GM21515 (cell line): Measurements from ENCODE around the gene CPB1.
"Not testable (repeated sequence)": the region's sequence is repeated elsewhere in the genome, so short reads cannot be mapped to it uniquely, and the experiment has no call there.

Source experiments
- ATAC-seq: cut with Tn5 transposase; IDR thresholded peaks from one replicate; pipeline ENCODE4 v1.9.1; 2021; ENCODE audit not compliant: unreplicated experiment

CPB1 gene

DNA sequence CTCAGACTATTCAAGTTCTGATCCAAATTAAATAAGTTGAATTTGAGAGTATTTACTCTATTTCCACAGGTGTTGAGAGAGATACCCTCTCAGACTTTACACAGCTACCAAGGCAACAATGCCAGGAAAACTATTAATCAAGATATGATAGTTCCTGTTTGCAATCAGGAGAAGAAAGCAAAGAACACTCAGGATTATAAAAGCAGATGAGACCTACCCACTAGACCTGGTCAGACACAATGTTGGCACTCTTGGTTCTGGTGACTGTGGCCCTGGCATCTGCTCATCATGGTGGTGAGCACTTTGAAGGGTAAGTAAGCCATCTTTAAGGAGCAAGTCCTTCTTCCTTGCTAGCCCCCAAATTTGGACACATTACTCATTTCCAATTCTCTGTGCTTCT lies at the start of gene CPB1:
Gene CPB1 (plus strand): TSS at position 227 of the 400 bp plus-strand sequence. CDS start 13 bp downstream, at position 240.
- no peak for ATAC-seq

DNA sequence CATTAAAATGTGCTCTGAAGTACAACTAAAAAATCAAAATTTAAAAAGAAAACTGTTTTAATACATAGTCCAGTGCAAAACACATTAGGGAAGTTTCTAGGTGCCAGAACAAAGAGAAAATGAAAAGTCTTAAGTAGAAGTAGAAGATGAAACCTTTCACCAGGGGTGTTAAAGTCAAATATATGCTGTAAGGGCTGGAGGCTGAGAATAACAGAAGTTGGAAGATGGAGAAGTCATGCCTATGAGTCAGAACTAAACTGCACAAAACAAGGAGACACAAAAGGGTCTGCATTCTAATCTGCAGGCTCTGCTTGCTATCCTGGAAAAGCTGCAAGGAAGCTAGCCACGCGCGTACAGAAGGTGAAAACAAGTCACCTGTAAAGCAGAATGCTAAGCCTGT lies 48.7 kb upstream of the CPB1 start:
- no peak for ATAC-seq

DNA sequence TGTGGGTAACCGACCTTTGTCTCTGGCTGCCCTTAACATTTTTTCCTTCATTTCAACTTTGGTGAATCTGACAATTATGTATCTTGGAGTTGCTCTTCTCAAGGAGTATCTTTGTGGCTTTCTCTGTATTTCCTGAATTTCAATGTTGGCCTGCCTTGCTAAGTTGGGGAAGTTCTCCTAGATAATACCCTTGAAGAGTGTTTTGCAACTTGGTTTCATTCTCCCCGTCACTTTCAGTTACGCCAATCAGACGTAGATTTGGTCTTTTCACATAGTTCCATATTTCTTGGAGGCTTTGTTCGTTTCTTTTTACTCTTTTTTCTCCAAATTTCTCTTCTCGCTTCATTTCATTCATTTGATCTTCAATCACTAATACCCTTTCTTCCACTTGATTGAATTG lies 42.6 kb upstream of the CPB1 start:
- not testable (repeated sequence) for ATAC-seq

DNA sequence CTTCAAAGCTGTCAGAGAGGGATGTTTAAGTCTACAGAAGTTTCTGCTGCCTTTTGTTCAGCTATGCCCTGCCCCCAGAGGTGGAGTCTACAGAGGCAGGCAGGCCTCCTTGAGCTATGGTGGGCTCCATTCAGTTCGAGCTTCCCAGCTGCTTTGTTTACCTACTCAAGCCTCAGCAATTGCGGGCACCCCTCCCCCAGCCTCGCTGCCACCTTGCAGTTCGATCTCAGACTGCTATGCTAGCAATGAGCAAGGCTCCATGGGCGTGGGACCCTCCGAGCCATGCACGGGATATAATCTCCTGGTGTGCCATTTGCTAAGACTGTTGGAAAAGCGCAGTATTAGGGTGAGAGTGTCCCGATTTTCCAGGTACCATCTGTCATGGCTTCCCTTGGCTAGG lies 41.5 kb upstream of the CPB1 start:
- not testable (repeated sequence) for ATAC-seq

DNA sequence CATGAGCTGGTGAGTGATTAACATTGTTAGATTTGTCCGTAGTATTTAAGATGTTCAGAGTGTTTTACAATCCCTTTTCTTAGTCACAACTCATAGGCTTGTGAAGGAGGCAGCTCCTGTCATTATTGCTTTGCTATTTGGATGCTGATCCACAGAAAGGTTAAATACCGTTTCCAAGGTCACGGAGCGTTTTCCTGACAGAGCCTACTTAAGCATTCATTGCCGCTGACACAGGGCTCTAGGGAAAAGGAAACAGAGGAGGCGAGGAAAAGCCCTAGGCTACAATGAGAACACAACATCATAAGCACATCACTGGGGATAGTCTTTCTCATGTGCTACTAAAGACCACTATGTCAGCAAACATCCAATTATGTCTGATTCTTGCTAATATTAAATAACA lies 38.5 kb upstream of the CPB1 start:
- ATAC-seq: no peak

DNA sequence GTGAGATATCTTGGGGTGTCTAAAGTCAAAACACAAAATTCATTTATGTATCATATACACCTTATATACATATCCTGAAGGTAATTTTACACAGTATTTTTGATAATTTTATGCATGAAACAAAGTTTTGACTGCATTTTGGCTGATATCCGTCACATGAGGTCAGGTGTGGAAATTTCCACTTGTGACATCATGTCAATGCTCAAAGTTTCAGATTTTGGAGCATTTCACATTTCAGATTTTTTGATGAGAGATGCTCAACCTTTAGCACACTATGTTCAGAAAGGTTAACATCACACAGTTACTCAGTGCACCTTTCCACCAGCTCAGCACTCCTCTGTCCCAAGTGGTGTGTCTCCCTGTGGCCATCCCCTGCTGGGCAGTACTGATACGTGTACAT lies 37.7 kb upstream of the CPB1 start:
- no peak for ATAC-seq

DNA sequence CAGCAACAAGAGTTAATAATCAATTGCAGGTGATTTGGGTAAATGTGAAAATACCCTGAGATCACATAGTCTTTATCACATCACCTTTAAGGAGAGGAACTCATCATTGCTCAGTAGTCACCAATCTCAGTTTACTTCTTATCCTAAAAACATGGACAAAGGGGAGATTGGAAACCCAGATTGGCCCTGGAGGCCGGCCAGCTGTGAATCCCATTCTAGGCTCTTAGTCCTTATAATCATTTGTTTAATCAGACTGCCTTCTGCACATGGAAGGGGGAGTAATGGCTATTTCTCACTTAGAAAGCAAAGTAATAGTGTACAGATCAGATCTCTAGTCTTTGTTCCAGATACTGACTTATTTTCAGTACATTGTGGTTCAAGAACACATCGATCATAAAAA lies 37.2 kb upstream of the CPB1 start:
- no peak for ATAC-seq

DNA sequence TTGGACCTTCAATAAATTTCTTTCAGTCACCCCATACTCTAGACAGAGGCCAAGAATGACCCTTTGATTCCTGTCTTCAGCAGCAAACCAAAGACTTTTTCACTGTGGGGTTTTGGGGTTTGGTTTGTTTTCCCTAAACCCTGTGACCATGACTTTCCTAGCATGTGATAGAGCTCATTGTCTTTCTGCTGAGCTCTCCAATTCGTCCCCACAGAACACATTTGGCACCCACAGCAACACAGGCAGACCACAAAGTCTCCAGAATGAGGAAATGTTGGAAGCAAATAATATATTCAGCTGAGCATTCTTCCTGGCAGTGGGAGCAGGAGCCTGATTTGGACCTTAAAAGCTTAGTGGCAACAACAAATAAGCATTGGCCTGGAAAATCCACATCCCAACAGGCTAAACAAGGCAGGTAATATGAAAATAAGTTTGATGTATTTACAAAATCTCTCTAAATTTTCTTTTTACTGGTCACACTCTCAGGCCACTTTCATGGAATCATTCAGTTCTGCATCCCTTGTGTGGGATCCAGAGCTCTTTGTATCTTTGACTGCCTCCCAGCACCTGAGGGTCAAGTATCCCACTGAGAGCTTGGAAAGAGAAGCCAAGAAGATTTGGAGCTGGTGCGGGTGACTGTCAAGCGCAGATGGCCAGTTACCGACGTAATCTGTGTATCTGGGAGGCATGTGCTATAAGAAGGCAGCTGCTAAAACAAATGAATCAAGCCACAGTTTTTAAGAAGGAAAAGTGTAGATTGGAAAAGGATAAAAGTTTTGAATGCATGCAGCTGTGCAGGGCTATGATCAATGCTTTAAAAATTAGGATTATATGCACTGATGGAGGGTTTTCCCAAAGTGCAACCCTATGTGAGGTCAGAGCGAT lies 36.5 kb upstream of the CPB1 start:
- no peak for ATAC-seq

DNA sequence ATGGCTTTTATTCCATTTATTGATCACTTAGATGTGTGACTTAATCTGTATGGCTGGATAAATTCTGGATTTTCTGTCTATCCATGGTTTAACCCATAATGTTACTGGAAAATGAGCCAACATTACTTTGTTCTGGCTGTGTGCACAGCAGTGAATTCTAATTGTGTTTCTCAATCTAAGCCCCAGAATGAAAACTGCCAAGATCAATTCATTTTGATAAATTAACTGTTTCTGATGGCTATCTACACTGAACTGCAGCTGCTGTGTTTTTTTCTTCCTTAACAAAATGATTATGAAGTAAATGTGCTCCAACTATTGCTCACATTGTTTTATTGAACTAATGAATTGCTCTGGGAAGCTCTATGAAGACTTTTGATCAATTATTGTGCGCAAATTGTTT lies 35.7 kb upstream of the CPB1 start:
- ATAC-seq: no peak

DNA sequence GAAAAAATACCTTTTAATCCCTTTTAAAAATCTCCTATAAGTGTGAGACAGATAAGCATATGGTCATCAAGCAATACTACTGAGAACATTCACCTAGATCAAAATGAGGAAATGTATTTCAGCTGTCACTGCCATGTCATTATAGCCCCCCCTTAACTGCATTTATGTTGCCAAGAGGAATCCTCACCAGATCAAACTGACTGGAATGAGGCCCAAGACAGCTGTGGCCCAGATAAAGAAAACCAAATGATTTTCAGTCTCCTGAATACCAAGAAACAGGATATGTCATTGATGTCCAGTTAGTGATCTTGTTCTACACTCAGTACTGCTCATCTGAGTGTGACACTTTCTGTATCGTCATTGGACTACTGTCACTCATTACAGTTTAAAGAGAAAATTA lies 35.1 kb upstream of the CPB1 start:
- ATAC-seq: no peak

DNA sequence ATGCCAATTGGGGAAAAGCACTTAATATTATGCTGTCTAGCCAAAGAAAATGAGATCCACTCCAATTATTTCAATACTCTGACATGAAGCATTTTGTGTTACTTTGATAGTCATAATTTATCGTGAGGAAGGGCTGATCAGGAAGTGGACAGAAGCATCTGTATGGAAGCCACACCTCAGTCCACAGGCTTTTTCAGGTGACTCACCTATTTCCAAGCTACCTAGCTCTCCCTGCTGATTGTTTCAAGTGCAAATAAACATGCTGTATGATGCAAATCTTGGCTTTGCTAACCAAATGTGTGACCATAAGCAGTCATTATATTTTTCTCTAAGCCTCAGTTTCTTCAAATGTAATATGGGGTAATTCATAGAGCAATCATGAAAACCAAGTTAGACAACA lies 30.8 kb upstream of the CPB1 start:
- no peak for ATAC-seq

DNA sequence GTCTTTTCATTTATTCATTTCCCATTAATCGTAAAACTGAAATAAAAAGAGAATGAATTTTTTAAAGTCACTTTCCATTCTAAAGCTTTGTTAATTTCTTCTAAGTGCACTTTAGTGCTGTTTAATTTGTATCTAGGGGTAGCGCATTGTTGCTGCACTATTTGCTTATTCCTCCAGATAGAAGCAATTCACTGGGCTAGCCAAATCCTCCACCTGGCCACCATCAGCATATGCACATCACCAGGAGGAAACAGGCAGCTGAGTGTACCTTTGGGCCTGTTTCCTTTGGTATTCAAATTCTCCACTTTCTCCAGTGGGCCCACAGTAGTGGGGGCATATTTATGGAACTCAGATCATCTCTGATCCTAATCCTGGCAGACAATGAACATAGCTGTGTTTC lies 29.8 kb upstream of the CPB1 start:
- ATAC-seq: no peak

DNA sequence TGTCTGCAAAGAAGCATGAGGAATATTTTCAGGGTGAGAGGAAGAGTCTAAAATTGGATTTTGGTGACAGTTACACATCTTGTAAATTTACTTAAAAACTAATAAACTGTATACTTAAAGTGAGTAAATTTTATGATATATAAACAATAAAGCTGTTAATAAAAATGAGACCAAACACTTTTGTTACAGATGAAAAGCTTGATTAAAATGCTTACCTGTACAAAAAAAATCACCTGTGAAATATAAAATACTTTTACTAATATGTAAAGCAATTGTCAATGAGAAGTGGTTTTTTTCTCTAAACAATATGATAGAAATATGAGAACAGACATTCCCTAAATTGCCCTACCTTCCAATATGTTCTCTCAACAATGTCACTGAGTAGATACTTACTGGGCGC lies 27.2 kb upstream of the CPB1 start:
- ATAC-seq: no peak

DNA sequence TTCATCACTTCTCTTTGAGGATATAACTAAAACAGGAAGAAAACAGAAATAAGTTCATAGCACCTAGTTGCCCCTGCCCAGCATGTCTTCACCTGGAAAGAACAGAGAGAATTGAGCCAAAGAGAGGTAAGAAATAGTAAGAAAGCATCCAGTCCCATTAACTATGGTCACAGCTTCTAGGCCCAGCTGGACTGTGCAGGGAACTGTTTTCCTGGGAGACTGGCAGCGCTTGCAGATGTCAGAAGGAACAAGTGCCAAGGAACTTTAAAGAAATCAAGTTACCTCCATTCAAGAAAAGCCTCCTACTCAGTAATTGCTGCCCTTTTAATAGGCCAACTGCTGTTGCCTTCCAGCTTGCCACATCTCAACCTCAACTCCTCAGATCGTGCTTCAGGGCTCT lies 17.8 kb upstream of the CPB1 start:
- no peak for ATAC-seq

DNA sequence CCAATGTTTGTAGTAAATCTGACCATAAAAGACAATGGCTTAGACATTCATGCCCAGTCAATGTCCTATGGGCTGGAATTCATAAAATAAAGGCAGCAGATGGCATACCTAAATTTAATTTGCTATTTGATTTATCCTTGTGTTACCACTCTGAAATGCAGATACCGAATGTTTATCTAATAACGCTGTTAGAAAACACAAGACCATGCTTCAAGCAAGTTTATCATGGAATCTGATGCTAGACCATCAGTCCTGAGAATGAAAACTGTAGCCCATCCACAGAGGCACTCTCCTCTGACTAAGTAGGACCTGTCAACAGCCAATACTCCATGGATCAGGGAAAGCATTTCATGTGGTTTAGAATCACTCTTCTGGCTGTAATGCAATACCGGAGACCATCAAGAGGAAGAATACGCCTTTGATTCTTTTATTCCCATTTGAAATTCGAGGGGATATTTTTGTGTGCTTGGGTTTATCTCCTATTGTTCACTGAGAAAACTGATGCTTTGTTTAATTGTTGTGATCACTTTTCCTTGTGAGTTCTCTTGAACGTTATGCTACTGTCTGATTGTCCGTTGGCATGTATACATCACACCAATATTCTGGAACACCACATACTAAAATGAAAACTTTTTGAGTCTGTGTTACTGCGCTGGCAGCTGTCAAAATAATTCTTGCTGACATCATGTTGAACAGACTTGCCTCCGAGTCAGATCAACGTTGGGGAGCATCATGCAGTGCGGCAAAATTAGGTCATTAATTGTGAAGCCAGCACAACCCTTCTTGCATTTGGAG lies 12.1 kb upstream of the CPB1 start:
- no peak for ATAC-seq

DNA sequence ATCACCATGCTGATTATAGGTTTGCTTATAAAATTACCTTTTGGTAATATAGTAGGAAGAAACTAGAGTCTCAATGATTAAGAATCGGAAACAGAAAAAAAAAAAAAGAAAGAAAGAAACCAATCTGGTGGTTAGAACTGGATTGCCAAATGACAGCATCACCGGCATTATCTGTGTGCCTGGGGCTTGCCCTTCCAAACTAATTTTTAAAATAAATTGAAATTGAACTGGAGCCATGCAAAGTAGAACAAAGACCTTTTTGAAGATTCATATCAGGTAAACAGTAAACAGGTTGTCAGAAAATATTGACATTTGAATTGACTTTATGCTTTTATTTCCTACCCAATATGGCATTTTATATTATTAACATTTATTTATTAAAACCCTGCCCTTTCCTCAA lies 11.2 kb upstream of the CPB1 start:
- no peak for ATAC-seq

DNA sequence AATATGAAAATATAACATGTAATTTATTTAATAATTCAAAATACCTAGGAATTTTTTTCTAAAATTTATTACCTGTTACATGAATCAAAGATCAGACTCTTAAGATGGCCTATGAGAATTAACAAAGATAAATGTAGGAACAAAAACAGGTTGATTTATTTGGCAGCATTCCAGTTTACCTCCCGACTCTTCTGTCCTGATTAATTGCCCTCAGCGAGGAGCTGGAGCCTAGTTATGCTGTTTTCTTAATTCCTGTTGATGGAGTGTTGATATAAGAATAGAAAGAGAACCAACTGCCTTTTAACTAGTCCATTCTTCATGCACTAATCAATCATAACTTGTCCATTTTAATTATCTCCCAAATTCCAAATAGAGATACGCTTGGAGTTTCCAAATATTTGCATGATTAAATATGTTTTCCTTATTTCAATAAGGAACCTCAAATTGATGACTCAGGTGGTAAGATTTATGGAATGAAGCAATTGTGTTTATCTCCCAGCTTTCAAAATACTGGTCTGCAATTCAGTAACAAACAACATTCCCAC lies 10.6 kb upstream of the CPB1 start:
- ATAC-seq: no peak

DNA sequence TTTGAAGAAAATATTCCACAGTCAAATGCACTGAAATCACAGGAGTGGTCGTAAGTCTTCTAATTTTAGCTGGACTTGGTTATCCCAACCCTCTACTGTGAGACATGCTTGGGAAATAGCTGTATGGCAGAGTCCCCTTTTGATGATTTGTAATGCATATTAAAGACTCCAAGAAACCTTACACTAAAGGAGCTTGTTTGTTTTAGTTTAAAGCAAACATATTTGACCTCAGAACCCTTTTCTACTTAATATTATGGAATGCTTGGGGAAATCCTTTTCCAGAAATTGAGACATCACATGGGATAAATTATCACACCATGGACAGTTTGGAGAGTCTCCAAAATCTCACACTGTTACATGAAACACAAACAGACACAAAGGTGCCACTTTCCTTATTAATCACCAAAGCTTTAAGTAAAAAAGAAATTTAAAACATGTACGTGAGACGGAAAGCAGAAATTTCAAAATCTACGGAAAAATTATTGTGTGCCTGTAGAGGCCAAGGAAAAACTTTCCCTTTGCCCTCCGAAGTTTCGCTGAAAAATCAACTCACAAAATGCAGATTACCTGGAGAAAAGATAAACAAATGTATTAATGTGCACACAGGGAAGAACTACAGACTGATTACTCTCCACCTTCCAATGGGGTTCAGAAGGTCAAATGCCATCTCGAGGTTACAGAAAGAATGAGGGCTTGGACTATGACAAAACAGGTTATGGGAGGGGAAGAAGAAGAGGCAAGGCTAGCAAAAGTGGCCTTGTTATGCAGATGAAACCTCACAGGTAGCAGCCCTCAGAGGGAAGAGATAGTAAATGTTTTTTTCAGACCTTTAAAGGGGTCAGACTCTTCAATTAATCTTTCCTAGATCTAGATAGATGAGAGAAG lies 7.0 kb upstream of the CPB1 start:
- no peak for ATAC-seq

DNA sequence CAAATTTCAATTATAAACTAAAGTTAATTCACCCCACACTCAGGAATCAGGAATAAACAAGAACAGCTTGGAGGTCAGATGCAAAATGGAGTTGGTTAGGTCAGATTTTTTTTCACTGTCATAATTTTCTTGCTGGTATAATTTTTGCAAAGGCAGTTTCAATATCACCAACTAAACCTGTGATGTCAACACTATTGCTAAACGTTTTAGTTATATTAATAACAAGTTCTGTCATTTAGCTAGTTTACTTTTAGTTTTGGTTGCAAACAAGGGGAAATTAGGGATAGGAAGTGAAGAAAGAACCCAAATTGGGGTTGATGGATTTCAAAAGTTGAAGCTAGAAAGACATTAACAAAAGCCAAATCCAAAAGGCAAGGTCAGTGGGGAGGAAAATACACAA lies 4.6 kb upstream of the CPB1 start:
- ATAC-seq: no peak

DNA sequence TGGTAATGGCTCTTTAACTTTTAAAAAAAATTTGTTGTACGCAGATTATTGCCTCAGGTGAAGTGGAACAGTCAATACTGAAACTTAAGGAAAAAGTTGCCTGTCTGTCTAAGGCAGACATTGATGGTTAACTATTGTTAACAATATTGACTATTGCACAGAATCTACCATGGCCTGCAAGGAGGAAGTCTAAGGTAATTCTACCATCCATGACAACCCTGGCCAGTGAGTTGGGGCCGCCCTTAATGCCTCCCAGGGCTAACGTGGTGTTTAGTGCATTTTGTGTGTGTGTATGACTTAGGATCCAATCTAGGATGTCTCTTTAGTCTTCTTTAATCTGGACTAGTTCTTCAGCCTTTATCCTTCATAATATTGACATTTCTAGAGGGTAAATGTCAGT lies 2.1 kb upstream of the CPB1 start:
- no peak for ATAC-seq

DNA sequence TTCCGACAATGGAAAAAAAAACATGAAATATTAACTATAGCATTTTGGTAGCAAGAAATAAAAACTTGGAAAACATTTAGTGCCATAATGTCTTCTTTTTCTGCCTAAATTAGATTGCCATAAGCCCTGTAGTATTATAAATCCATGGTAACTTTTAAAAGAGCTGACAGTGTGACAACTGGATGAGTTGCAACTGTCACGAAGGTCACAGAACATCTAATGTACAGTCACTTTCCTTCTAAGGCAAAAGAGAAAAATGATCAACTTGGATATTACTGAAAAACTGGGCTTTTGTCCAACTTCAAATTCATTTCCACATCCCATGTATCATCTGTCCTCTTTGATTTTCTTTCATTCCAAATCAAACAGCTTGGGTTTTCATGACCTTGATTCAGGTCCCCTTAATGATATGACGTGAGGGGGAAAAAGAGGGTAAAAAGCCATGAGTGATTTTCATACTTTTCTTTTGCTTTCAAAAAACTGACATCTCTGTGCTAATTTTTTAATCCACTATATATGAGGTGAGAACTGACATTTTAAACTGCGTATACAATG lies 602 bp downstream of the CPB1 start:
- no peak for ATAC-seq
